Measurements from ENCODE around the gene ADAT1.

DNA sequence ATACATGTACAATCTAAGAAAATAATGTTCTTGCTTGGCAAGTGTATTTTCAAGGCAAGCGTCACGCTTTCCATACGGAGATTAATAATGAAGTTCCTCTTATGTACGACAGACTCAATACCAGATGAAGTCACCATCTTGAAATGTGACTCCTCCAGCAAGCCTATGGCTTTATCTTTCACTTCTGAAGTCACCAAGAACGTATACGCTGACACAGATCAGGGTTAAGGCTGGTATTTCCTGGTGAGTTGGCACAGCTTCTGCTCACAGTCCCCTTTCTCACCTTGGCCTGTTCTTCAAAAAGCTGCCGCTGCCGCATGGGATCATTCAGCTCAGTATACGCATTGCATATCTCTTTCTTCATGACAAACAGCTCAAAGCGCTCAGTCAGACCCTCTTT, 6.1 kb upstream of the ADAT1 start:
- TF ChIP-seq, protein P1, sequence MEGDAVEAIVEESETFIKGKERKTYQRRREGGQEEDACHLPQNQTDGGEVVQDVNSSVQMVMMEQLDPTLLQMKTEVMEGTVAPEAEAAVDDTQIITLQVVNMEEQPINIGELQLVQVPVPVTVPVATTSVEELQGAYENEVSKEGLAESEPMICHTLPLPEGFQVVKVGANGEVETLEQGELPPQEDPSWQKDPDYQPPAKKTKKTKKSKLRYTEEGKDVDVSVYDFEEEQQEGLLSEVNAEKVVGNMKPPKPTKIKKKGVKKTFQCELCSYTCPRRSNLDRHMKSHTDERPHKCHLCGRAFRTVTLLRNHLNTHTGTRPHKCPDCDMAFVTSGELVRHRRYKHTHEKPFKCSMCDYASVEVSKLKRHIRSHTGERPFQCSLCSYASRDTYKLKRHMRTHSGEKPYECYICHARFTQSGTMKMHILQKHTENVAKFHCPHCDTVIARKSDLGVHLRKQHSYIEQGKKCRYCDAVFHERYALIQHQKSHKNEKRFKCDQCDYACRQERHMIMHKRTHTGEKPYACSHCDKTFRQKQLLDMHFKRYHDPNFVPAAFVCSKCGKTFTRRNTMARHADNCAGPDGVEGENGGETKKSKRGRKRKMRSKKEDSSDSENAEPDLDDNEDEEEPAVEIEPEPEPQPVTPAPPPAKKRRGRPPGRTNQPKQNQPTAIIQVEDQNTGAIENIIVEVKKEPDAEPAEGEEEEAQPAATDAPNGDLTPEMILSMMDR (IDR thresholded peaks at IDR 0.05; ENCODE audit: low read depth, low read length, missing input control): no peak
- TF ChIP-seq SP1 (IDR thresholded peaks at IDR 0.05): no peak
- TF ChIP-seq RAD21 (IDR thresholded peaks at IDR 0.05): no peak
- no peak for TF ChIP-seq GABPA (IDR thresholded peaks at IDR 0.05 in 1 of 2, conservative IDR thresholded peaks at IDR 0.05 in 1 of 2)
- no peak for TF ChIP-seq ATF3 (IDR thresholded peaks at IDR 0.05)
- no peak for TF ChIP-seq TAF1 (conservative IDR thresholded peaks at IDR 0.05)
- TF ChIP-seq NR2F2 (IDR thresholded peaks at IDR 0.05): no peak
- no peak for TF ChIP-seq MAX (IDR thresholded peaks at IDR 0.05)
- no peak for TF ChIP-seq REST (IDR thresholded peaks at IDR 0.05)
- no peak for TF ChIP-seq YY1 (IDR thresholded peaks at IDR 0.05)
- no peak for TF ChIP-seq FOXA1 (IDR thresholded peaks at IDR 0.05)
- no peak for TF ChIP-seq JUND (IDR thresholded peaks at IDR 0.05)

Measured in liver (tissue), 3 donors.